HT-29 (cell line): ENCODE results near the gene FBXO42. TPM values are rescaled to one million over a fixed set of nuclear protein-coding genes. Genes with fewer than 3 reads are reported as not detected.
A peak's percentile ranks its signal among the peaks of the same experiment; 100 is the strongest.

Experiments used
- DNase-seq: peaks from one replicate; pipeline ENCODE4 v3.0.0-alpha.2; 2015; ENCODE audit warnings: low spot score
- total RNA-seq: library from RNA; depleted of rRNA; stranded (reverse); fragments of >200 nt; shearing (Covaris generic); gene quantifications from 2 replicates; pipeline ENCODE4 v1.2.3, GENCODE V29; 2014

The FBXO42 gene
- total RNA-seq, 1 experiment from 2014 or later, result 16.3 TPM

DNA sequence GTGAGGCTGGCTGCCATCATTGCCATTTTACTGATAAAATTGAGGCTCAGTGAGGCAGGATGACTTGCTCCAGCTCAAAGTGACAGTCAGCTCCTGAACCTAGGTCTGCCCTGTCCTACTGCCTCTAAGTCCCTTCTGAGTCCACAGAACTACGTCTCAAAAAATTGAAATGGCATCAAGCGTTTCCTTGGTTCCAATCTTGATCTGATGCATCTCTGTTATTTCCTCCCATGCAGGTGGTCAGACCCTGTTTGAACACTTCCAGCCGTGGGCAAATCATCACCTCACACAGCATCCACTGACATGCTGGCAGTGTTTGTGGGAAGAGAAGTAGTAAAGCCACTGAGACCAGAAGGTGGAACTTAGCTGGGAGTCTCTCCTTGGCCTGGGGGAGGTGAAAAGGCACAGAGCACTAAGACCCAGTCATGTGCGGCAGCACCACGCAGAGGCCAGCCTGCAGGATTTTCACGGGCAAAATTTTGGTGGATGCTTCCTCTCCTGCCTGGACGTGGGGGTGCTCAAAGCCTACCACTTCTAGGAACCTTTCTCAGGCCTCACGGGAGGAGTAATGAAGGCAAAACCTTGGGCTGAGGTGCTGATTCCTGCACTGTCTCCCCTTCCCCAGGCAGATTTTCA lies 107.5 kb downstream of the FBXO42 start:
- no peak for DNase-seq

DNA sequence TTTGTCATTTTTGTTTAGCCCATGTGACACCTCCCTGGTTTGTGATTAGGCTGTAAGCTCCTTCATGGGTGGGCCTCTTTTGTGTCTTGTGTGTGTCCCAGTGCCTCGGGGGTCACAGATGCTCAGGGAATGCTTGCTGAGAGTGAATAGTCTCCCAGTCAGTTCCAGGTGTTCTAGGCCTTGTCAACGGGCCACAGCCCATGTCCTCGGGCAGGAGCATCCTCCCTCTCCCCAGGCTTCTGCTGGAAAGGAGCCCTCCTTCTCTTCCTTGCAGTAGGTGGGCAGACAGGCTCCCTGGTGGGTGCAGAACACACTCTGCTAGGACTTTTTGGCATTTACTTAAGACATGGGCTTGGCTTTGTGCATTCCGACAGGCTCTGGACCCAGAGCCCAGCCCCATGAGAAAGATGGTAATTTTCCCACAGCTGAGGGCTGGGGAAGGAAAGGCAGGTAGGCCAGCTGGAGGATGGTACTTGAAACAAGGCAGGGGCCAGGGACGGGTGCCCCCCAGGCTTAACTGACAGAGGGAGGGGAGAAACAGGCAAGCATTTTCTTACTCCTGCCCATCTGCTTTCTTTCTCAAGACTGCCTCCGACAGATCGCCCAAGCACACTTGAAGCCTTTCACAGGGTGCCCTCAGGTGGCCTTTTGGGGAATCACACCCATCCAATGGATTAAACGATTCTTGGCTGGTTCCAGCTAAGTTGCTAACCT lies 108.2 kb downstream of the FBXO42 start:
- DNase-seq, result peak; percentile 94

DNA sequence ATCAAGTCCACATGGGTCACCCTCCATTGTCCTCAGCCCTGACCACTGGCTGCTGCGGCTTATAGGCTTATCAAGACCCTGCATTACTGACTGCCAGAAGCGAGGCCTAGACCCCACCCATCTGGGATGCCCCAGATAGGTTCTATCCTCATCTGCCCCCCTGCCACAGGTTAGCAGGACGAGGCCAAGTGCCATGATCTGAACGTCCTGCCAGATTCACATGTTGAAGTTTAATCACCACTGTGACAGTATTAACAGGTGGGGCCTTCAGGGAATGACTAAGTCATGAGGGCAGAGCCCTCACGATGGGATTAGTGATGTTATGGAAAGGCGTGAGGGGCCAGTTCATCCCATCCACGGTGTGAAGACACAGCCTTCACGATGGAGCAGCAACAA lies 109.1 kb downstream of the FBXO42 start:
- no peak for DNase-seq

DNA sequence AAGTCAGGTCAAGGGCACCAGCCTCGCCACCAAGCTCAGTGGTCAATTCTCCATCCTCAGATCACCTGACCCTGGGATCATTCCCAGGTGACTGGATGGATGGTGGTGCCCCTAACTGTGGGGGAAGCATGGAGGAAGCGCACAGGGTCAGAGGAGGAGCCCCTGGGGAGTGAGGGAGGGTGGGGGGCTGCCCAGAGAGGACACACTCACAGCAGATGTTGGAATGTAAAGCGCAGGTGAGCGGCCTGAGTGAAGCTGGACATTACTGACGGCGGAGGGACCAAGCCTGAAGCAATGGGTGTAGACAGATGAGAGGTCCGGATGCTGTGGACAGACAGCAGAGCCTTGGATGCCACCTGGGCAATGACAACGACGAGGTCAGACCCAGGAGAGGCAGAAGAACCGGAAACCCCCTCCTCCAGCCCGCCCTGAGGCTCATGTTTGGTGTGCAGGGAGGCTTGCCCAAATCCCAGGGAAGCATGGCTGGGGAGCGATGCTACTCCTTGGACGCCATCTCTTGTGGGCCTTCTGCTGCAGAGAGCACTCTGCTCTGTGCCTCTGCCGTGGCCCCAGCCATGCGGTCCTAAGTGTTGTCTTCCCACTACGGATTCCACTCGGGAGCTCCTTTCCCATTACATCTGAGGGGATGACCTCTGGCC lies 109.6 kb downstream of the FBXO42 start:
- no peak for DNase-seq

DNA sequence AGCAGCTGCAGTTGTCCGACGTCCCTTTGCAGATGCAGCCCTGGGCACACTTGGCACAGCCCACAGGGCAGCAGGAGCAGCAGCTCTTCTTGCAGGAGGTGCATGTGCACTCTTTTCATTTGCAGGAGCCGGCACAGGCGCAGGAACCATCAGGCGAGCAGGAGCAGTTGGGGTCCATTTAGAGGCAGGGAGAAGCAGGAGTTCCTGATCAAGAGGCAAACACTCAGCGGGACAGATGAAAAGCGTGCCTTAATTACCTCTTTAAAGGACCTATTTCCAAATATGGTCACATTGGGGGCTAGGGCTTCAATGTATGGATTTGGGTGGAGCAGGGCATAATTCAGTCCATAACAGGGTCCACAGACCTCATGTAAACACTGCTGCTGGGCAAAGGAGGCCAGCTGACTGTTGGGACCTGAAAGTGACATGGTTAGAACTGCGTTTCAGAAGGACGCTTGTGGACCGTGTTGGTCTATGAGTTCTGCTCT lies 111.0 kb downstream of the FBXO42 start:
- DNase-seq, result no peak

DNA sequence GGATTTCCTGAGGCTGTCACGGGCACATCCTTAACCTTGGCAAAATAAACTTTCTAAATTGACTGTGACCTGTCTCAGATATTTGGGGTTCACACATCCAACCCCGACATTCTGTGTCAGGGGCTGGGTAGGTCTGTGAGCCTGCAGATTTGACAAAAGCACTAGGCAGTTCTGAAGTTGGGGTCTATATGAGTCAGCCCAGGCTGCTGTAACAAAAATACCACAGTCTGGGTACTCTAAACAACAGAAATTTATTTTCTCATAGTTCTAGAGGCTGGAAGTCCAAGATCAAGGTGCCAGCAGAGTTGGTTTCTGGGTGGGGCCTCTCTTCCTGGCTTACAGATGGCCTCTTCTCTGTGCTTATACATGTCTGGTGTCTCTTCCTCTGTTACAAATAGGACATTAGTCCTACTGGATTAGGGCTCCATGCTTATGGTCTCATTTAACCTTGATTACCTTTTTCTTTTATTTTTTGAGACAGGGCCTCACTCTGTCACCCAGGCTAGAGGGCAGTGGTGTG lies 112.2 kb downstream of the FBXO42 start:
- DNase-seq, result no peak

DNA sequence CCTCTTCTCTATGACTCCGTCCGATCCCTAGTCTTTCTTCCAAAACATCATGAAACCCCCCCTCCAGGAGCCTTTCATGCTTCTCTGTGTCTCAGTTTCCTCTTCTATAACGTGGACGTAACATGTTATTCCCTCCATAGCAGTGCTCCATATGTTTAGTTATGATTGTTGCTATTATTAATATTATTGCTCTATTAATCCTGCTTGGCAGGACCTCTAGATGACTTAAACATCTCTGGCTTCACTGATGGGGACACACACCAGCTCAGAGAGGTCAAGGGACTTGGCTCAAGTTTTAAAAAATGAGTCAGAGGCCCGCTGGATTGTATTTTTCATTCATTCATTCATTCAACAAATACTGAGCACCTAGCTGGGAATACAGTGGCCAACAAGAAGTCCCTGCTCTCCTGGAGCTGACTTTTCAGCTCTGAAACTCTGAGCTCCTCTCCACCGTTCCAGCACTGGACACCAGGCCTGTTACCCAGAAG lies 114.9 kb downstream of the FBXO42 start:
- DNase-seq, result no peak

DNA sequence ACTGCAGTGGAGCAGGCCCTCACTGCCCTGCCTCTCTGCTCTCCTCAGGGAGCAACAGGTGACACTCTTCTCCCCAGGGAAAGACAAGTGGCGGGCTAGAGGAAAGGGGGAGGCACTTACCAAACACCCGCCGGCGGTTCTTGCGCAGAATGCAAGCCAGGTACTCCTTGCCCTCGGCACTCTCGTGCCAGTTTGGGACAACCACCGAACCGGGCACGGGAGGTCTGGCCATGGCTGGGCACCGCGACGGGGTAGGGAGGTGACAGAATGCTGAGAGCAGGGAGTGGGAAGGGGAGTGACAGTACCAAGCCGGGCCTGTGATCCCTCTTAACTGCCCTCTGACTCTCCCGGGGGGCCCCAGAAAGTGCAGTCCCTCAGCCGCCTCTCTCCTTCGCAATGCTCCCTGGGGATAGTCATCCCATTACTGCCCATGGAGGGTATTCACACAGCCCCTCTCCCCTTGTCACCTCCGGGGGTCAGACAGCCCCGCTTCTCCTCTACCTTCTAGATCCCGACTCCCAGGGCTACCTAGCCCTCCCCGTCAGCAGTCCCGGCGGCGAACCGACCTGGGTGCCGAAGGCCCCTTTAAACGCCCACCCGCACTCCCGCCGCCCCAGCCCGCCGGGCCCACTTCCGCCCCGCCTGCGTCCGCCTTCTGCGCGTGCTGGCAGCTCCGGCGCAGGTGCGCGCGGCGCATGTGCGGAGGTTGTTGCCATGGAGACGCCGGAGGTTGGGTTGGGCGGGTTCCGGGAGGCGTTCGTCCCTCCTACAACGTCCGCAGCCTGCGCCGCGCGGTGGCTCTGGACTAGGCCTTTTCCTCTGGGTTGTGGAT lies 115.6 kb downstream of the FBXO42 start, which contains the start of gene CPLANE2:
Gene CPLANE2, minus strand, starts transcription at position 673 of the 832 bp plus-strand sequence. Its CDS starts 441 bp downstream, at position 232.
- DNase-seq, result peak; percentile 94

DNA sequence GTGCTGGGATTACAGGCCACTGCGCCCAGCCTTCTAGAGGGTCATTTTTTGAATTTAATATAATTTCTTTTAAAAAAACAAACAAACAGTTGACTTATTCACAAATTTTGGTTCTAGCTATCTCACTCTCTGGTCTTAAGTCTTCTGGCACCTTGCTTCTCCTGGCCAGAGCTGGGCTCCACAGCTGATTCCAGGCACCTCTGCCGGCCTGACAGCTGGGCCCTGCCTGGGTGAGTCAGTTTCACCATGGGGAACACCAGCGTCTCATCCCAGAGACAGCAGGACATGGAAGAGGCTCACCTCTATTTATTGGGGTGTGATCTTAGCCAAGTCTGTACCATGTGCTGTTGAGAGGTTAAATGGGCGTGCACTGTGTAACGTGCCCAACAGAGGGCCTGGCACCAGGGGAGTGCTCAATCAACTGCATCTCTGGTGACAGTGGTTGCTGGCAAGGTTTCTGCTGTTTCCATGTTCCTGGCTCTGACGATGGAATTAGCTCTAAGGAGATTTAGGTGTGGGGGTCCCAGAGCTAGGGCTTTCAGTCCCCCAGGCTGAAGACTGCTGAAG lies 116.3 kb downstream of the FBXO42 start:
- peak; percentile 78 for DNase-seq

DNA sequence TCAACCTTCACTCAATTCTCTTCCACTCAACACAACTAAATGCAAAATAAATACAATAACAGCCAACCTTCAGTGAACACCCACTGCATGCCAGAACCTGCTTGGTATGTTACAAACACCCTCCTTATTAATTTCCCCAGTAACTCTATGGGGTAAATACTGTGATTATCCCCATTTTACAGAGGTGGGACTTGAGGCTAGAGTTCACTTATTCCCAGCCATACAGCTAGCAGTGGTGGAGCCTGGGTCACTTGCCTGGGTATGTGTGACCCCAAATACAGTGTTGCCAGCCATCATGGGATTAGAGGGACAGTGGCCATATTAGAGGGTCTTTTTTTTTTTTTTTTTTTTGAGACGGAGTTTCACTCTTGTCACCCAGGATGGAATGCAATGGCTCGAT lies 116.9 kb downstream of the FBXO42 start:
- no peak for DNase-seq

DNA sequence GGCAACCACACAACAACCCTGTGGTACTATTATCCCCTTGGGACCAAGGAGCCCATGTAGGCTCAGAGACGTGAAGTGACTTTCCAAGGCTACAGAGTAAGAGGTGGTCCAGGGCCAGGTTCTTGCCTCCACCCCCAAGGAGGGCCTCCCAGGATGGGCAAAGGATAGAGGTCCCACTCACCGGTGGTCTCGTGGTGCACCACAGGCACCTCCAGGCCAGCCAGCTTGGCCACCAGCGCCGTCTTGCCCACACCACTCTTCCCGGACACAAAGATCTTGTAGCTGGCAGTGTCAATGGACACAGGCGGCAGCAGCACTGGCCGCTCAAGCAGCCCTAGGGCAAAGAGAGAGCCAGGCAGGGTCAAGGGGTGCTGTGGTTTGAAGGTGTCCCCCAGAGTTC lies 118.8 kb downstream of the FBXO42 start:
- DNase-seq, result no peak

DNA sequence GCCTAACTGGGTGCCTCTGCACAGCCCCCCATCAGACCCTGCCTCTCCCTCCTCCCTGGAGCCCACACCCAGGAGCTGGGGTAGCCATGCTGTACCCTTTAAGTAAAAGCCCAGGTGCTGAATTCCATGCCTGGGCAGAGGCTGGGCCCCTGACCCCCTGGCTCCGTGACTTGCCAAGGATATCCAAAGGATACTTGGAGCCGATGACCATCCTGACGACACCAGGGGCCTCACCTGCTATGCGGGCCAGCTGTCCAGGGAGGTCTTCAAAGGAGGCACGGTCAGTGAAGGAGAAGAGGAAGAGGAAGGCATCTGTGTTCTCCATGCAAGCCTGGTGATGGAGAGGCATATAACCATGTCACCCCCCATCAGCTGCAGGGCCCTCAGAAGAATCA lies 120.0 kb downstream of the FBXO42 start:
- no peak for DNase-seq

DNA sequence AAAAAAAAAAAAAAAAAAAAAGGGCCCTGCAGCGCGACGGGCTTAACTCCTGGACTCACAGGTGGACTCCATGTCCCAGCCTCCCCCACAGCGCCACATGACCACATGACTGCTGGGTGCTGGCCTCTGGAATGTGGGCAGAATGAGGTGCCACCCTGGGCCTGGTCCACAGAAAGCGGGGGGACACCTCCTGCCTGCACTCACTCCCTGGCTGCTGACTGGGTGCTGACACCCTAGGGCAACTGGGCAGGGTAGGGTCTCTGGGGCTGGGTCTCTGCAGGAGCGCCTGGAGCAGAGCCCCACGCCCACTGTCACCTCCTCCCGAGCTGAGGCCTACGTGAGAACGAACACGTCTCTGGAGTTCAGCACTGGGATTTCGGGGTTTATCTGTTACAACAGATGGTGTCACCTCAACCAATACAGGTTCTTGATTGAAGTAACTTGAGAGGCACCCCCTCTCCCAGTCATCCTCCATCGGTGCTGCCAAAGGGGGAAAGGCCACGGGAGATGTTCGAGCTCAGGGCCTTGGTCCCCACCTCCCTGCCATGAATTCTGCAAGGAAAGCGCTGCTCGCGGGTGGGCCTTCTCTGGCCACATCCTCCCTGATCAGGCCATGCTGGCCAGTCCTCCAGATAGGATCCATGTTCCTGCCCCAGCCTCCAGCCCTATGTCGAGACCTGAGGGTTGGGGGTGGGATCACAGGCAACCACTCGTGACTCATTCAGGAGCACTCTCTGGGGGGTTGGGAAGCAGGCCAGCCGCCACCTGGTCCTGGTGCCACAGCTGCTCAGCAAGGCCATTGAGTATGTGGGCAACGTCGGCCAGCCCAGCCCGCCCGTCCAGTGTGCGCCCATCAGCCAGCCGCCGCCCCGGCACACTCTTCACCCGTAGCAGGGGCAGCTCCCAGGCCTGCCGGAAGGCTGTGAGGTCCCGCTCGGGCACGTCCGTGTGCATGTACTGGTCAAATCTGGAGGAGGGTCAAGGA lies 120.7 kb downstream of the FBXO42 start:
- no peak for DNase-seq

DNA sequence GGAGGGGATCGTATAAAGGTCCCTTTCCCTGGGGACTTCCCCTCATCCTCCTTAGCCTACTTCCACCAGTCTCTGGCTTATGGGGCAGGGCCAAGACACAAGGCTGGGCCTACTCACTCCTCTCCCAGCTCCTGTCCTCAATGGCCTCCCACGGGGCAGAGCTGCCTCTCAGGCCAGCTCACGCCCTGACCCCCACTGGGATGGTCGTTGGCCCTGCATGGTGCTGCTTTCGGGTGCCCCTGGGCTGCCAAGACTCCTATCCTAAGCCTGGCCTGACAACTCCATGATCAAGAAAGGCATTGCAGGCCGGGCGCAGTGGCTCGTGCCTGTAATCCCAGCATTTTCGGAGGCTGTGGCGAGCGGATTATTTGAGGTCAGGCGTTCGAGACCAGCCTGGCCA lies 121.5 kb downstream of the FBXO42 start:
- DNase-seq, result no peak

DNA sequence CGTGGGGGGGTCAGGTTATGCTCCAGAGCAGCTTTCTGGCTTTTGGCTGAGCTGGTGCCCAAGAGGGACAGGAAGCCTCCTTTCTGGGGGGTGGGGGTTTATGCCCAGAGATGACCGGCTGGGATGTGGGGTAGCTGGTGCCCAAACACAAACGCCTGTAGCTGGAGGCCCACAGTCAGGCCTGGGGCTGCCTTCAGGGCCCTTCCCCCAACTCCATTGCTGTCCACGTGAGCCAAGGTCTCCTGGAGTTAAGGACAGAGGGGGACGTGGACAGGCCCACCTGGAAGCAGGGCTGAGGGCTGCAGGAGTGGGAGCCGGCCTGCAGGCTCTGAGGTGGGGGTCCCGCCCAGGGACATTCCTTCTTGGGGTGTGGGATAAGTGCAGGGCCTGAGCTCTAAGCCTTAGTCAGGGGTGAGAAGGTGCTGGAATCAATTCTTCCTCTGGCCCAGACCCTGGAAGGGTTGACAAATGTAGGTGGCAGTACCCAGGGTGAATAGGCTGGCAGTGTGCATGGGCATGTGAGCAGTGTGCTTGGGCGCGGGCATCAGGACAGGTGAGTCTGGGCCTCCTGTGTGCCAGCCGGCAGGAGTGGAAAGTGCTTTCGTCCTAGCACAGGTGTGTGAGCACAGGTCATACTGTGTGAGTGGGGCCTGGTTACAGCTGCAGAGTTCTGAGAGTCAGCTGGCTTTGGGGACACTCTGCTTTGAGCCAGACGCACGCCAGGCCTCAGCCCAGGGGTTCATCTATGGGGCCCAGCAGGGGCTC lies 122.1 kb downstream of the FBXO42 start:
- no peak for DNase-seq

DNA sequence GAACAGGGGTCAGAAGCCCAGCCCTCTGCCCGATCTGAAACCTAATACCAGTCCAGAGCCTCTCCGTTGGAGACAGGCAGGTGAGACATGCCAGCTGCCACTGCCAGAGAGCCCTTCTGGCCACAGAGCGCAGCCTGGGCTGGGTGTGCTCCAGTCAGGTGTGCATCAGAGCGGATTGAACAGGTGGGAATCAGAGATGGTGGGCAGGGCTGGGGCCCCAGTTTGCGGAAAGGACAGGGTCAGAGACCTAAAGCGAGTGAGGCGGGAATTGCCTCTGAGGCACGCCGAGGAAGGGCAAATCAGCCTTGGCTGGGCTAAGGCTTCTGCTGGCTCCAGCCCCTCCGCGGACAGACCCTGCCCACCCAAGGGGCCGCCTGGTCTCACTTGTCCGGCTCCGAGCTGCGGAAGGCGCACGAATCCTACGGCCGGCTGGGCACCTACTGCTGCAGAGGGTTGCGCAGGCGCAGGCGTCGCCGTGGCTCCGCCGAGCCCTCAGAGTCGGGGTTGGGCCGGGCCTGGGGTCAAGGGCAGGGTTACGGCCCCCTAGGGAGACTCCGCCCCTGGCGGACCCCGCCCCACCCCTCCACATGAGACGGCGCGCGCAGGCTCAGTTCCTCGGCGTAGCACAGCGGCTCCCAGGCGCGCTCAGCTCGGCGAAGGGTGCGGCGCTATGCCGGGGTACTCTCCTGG lies 125.6 kb downstream of the FBXO42 start:
- DNase-seq, result no peak

DNA sequence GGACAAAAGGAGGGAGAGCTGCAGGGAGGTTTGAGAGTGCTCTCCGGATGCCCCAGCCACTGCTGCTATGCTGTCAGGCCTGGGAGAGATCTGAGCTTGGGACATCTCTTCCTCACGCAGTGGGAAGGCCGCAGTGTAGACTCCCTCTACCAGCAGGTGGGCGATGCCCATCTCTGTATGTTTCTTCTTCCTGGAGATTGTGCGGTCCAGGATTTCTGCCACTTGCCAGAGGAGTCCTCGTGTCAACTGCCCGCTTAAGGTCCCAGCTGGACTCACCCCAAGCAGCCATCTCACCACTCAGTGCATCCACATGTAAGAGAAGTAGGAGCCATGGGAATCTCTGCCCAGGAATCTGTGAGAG lies 126.2 kb downstream of the FBXO42 start:
- DNase-seq, result no peak

DNA sequence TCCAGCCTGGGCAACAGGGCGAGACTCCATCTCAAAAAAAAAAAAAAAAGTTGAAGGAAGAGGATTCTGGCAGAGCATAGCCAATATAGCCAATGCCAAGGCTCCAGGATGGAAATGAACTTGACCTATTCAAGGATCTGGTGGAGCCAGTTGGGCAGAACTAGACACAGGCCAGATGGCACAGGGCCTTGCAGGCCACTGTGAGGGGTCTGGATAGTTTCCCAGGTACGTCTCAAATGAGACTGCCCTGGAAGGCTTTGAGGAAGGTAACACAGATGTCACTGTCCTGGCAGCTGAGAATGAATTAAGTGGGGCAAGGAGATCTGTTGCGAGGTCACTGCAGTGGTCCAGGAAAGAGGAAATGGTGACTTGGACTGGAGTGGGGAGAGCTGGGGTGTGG lies 127.8 kb downstream of the FBXO42 start:
- no peak for DNase-seq
